HG03520 (cell line): ENCODE data around the gene RERE.
"Not testable (repeated sequence)": the region's sequence is repeated elsewhere in the genome, so short reads cannot be mapped to it uniquely, and the experiment has no call there.

Experiments
- ATAC-seq: cut with Tn5 transposase; IDR thresholded peaks from one replicate; pipeline ENCODE4 v1.9.1; 2021; ENCODE audit warnings: mild to moderate bottlenecking, moderate library complexity; ENCODE audit not compliant: unreplicated experiment

The RERE gene

GRCh38 chr1:8621034-8621582, 196.3 kb downstream of the RERE start:
- ATAC-seq = not testable (repeated sequence)

GRCh38 chr1:8619917-8620502, 197.4 kb downstream of the RERE start:
- not testable (repeated sequence) for ATAC-seq

GRCh38 chr1:8619419-8619818, 198.0 kb downstream of the RERE start:
- not testable (repeated sequence) for ATAC-seq

GRCh38 chr1:8616791-8617190, 200.6 kb downstream of the RERE start:
- not testable (repeated sequence) for ATAC-seq

GRCh38 chr1:8611634-8612515, 205.6 kb downstream of the RERE start:
- ATAC-seq = not testable (repeated sequence)

- no peak for ATAC-seq
These were observed 209.5 kb downstream of the RERE start for GRCh38 chr1:8607906-8608305.

- peak; percentile 72 for ATAC-seq
These were observed 213.1 kb downstream of the RERE start for GRCh38 chr1:8604041-8604945.

GRCh38 chr1:8603220-8603616, 214.2 kb downstream of the RERE start:
- no peak for ATAC-seq

GRCh38 chr1:8602471-8603219, 214.8 kb downstream of the RERE start:
- ATAC-seq = no peak

GRCh38 chr1:8600336-8600735, 217.1 kb downstream of the RERE start:
- ATAC-seq = no peak

GRCh38 chr1:8599646-8600212, 217.7 kb downstream of the RERE start:
- no peak for ATAC-seq

GRCh38 chr1:8598783-8599182, 218.7 kb downstream of the RERE start:
- no peak for ATAC-seq

GRCh38 chr1:8598060-8598724, 219.2 kb downstream of the RERE start:
- no peak for ATAC-seq

- ATAC-seq = no peak
These were observed 220.0 kb downstream of the RERE start for GRCh38 chr1:8597455-8597854.

- ATAC-seq = no peak
These were observed 221.5 kb downstream of the RERE start for GRCh38 chr1:8595941-8596340.

- ATAC-seq = no peak
These were observed 222.1 kb downstream of the RERE start for GRCh38 chr1:8595332-8595731.

GRCh38 chr1:8593292-8593691, 224.1 kb downstream of the RERE start:
- not testable (repeated sequence) for ATAC-seq

GRCh38 chr1:8591569-8591968, 225.9 kb downstream of the RERE start:
- no peak for ATAC-seq

- no peak for ATAC-seq
These were observed 226.6 kb downstream of the RERE start for GRCh38 chr1:8590721-8591351.
